NCI-H1694 (cell line): ENCODE results near the gene TPD52L1.

Experiments
- DNase-seq: peaks from one replicate; lab custom pipeline; 2025; lab: John Stamatoyannopoulos, UW

The TPD52L1 gene

GRCh38 chr6:125245523-125246264, 92.1 kb downstream of the TPD52L1 start:
- DNase-seq, result no peak

GRCh38 chr6:125246566-125246965, 93.0 kb downstream of the TPD52L1 start:
- DNase-seq, result no peak

- DNase-seq, result no peak
Measured at GRCh38 chr6:125248136-125248535, 94.6 kb downstream of the TPD52L1 start.

GRCh38 chr6:125250511-125250910, 96.9 kb downstream of the TPD52L1 start:
- no peak for DNase-seq

- no peak for DNase-seq
Measured at GRCh38 chr6:125251516-125252220, 98.1 kb downstream of the TPD52L1 start.

DNA sequence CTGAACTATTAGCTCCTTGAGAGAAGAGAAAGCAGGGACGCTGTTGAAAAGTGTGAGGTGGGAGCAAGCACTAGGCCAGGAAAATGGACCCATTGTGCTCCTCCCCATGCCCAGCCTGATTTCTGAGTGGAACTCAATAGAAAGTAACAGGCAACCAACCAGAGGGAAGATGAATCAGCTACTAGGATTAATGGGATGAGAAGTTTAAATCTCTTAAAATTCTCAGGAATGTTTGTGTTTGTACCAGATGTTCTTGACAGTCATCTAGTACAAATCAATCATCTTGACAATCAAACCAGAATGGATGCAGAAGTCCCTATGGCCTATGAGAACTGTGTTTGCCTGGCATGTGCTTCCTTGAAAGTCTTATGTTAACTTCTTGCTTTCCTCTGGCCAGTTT, 99.3 kb downstream of the TPD52L1 start:
- DNase-seq, result no peak

DNA sequence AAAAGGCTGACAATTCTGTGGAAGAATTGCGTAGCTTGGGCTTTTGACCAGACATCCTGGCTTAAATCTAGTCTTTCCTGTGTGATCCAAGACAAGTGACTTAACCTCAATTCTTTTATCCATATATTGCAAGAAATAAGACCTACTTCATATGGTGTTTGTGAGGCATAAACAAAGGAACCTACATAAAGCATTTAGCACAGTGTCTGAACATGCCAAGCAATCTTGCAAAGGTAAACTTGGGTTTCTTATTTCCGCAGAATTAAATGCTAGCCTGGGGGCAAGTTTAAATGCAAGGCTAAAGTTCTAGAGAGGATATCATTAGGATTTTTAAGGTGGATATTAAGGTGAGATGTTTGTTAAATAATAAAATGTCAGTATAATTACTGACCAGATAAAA, 100.3 kb downstream of the TPD52L1 start:
- no peak for DNase-seq

DNA sequence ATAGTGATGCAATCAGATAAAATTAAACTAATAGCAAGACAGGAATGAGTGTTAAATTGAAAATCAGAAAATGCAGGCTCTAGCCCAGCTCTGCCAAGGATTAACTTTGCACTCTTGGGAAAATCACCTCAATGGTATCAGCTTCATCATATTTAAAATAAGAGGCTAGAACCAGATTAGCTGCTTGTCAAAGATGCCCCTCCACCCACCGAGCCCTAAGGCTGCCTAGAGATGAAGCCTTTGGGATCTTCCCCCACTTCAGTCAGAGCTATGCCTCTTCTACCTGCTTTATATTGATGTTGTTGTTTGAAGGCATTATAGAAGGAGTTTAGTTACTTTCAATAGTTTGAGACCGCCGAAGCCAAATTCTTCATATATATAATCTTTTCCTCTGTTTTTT, 100.7 kb downstream of the TPD52L1 start:
- DNase-seq, result no peak

DNA sequence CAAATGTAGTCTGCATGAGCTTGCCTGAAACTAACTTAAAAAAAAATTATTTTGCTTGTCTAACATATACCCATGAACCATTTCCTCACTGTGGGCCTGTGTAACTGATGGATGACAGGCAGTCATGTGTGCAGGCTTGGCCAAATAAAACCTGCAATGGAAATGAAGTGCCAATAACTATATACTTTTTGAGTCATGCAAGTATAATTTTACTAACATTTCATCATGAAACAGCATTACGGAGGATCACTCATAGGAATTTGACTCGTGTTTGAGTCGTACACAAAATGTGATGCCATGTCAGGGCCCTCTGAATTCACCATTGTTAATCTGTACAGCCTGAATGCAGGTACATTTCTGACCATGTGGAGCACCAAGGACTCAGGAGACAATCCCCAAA, 101.6 kb downstream of the TPD52L1 start:
- no peak for DNase-seq

DNA sequence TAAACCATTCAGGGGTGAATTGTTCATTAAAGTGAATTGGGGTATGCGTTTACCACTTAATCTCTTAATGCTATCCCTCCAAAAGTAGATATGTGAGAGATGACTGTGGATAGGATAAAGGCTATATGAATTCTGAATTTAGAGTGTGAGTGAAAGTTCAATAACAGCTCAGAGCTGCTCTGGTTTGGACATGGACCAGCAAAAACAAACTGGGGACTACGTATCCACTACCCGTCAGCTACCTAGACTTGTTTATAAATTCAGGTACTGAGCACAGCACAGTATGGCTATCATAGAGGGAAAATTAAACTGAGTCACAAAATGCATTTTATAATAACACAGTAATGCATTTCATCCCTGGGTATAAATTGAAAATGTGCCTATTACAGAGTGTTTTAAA, 103.8 kb downstream of the TPD52L1 start:
- DNase-seq, result no peak

DNA sequence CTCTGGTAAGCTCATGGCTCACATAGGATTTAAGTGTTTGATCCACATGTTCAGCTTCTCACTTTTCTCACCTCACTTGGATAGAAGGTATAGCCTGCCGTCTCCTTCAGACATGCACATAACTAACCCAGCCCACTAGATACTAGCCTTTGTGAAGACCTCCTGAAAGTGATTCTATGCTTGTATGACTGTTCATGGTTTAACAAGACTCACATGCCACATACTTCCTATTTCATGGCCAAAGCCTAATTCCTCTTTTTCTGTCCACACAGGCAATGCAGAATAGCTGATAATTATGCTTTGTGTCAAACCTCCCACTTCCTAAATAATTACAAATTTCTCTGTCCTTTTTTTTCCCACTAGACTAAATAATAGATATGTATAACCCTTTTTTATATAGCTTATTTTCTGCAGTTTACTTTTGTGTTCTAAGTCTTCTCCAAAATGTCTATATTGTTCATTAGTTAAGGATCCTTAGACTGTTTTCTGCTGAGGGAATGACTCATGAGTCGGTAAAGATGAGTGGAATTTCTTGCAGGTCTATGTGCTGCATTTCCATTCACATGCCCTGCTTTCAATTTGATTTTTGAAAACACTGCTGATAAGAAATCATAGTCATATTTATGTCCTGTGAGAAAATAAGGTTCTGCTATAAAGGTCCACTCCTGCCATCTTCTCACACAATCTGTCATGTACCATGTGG, 105.2 kb downstream of the TPD52L1 start:
- DNase-seq, result no peak

DNA sequence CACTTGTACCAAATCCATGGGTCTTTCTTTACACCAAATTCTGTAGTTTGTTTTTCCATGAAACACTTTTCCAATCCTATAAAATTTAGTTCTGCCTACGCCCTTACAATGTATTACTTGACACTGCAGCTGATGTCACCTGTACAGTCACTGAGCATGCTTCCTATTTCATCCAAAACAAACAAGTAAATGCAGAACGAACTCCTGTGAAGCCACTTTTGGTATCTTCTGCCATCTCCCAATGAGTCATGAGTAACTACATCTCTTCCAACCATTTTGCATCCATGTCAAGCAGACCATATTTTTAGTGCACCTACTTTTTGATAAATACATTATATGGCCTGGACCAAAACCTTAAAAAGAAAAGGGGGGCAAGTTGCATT, 105.8 kb downstream of the TPD52L1 start:
- DNase-seq, result no peak

DNA sequence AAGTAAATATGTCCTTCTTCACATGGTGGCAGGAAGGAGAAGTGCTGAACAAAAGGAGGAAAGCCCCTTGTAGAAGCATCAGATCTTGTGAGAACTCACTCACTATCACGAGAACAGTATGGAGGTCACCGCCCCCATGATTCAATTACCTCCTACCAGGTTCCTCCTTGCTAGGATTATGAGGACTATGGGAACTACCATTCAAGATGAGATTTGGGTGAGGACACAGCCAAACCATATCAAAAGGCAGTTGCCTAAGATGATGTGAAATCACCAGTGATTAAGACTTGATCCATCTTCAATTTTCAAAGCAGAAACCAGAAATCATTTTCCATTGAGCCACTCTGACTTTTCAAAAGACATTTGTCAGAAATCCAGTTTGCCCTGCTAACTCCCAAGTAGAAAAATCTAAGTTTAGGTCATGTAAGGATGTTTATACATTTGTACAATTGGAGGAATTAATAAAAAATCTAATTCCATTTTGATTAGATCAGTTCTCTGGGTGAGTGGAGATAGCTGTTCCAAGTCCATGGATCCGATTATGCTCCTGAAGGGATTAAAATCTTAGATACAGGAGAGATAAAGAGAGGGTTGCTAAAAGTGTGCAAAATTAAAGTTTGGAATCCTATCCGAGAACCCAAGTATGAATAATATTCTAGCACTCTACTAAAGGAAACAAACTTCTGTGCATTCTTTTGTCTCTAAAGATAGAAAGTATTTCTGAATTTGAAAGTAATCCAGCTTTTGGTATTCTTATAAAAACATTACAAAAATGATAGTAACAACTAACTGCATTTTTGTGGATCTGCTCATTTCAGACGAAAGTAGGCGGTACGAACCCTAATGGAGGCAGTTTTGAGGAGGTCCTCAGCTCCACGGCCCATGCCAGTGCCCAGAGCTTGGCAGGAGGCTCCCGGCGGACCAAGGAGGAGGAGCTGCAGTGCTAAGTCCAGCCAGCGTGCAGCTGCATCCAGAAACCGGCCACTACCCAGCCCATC, 108.7 kb downstream of the TPD52L1 start:
- DNase-seq, result no peak

DNA sequence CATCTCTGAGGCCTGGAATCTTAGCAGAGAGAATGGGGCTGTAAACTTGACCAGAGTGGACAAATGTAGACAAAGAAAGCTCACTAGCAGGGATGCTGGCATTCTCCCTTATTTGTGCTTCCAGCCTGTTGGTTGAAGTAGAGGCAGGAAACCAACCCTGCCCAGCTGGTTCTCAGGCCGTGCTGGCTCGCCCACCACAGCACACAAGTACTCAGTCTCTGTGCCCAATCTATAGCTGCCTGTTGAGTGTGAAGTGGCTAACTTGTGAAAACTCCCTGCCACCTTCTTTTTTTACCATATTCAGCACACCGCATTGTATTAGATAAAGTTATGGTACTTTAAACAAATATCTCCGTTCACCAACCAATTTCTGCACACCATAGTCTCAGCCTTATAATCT, 110.9 kb downstream of the TPD52L1 start:
- no peak for DNase-seq

GRCh38 chr6:125267806-125268523, 114.4 kb downstream of the TPD52L1 start:
- no peak for DNase-seq

DNA sequence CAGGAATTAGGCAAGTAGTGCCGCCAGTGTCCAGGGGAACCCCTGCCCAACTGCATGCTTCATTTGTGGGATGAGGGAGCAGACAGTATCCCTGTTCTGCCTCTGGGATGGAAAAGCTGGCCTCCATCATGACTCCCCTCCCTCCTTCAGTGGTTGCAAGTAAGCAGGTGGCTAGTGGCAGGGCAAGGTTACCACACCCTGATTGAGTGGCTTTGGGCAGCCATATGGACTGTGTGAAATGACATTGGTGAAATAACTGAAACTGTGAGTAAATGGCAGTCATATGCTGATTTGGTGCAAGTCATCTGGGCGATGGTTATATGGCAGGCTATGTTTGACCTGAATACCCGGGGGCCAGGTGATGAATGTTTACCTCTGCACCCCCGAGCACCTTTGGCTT, 115.2 kb downstream of the TPD52L1 start:
- no peak for DNase-seq

DNA sequence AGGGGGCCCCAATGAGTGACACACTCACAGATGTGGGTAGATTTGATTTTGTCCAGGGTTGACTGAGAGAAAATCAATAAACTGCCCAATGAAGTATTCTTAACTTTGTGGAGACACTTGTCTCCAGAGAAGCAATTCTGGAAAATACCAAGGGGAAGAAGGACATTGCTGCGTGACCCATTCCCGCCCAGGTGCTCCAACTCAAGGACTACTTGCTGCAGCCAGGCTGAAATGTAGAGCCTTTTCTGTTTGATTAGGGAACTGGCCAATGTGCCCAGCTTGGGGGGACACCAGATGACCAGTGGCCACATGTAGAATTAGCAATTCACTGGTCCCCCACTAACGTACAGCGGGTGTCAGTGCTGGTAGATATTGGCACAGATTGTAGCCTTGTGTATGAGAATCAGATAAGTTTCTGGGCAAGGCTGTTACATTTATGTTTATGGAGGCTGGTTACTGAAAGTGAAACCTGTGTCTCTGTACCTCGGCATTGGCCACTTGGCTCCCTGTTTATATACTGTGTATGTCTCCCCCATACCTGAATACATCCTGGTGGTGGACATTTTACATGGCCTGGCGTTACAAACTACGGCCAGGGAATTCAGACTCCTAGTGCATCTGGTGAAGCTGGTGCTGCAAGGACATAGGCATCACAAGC, 115.9 kb downstream of the TPD52L1 start:
- DNase-seq, result no peak

DNA sequence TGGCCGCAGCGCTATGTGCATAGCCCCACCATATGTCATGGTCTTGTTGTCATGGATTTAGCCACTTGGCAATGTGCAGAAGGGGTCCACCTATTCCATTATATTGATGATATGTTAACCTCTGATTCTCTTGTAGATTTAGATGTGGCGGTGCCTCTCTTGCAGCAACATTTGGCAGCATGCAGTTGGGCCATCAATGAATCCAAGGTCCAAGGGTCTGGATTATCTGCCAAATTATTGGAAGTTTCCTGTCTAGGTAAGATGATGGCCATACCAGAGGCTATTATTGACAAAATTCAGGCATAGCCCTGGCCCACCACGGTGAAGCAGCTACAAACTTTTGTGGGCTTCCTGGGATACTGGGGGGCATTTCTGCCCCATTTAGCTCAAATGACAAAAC, 116.8 kb downstream of the TPD52L1 start:
- DNase-seq, result no peak

DNA sequence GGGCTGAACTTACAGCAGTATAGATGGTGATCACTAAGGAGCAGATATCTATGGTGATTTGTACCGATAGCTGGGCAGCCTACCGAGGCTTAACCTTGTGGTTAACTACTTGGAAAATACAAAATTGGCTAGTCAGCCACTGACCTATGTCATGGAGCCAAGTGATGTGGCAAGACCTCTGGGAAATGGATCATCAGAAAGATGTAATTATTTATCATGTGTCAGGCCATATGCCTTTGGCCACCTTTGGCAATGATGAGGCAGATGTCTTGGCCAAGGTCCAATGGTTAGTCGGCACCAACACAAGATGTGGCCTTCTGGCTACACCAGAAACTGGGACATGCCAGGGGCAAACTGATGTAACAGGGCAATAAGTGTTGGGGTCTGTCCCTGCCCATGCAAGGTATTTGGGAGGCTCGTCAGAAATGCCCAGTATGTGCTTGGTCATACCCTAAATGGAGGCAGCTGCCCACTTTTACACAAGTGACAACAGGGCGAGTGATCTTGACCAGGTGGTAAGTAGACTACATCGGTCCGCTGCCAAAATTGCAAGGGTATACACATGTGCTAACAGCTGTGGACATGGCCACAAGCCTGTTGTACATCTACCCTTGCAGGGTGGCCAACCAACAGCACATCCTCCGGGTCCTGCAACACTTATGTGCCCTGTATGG, 118.0 kb downstream of the TPD52L1 start:
- DNase-seq, result no peak

- no peak for DNase-seq
Measured at GRCh38 chr6:125273251-125273650, 119.7 kb downstream of the TPD52L1 start.
